ENCODE data around the gene KCNB1. TPM values are rescaled to one million over a fixed set of nuclear protein-coding genes. Genes with fewer than 3 reads are reported as not detected.
A peak's percentile ranks its signal among the peaks of the same experiment; 100 is the strongest.

KCNB1 gene
- total RNA-seq, 1 donor from 2014 or later: 0.98 TPM

DNA sequence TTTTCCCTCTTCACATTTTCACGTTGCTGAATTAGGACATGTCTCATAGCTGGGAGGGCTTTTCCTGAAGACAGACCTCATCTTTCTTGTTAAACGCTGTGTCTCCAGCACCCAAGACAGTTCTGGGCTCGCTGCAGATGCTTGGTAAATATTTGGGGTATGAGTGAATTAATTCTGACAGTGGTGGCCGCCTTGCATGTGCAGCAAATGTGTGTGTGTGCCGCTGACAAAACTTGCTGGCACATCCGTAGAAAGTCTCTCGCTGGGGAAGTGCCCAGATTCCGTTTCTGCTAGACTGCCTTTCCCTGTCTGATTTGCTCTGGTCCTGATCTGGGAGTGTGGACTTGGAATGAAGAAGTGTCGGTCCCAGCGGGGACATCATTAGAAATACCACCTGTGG lies 156.4 kb downstream of the KCNB1 start:
- Mint-ChIP-seq H3K4me1 (ENCODE audit: low read depth) (no peaks in the 10 kb centered on the region), H3K4me3 (ENCODE audit: low read depth) (no peak overlapping the region), H3K36me3 (ENCODE audit: insufficient read depth) (no peaks in the 10 kb centered on the region), H3K27ac (no peak overlapping the region), H3K9me3 (ENCODE audit: low read depth) (no peaks in the 10 kb centered on the region), H3K27me3 (peaks cover 55% of the 10 kb centered on the region)
- no peak for TF ChIP-seq CTCF (IDR thresholded peaks at IDR 0.05; ENCODE audit: unreplicated experiment)
- DNase-seq (ENCODE audit: low spot score, unreplicated experiment): no peak

DNA sequence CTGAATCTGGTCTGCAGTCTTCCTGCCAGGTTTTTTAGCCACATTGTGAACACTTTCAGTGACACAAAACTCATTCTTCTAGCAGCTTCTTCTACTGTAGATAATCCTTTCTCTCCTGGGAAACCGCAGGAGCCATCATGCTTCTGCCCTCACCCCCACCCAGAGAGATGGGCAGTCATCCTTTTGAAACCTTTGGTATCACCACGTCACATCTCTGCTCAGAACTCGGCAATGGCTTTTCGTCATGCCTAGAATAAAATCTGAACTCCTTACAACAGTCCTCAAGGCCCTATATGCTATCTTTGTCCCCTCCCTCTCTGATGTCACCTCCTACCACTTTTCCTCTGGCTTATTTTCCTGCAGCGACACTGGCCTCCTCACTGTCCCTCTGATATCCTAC lies 158.2 kb downstream of the KCNB1 start:
- Mint-ChIP-seq H3K36me3 (ENCODE audit: insufficient read depth) (no peaks in the 10 kb centered on the region), H3K27ac (no peak overlapping the region), H3K4me3 (ENCODE audit: low read depth) (no peak overlapping the region), H3K9me3 (ENCODE audit: low read depth) (no peaks in the 10 kb centered on the region), H3K27me3 (peaks cover 59% of the 10 kb centered on the region), H3K4me1 (ENCODE audit: low read depth) (no peaks in the 10 kb centered on the region)
- TF ChIP-seq CTCF (IDR thresholded peaks at IDR 0.05; ENCODE audit: unreplicated experiment): no peak
- DNase-seq (ENCODE audit: low spot score, unreplicated experiment): no peak

GRCh38 chr20:49323622-49324238 lies 158.7 kb downstream of the KCNB1 start:
- H3K27ac Mint-ChIP-seq: no peak overlapping the region

DNA sequence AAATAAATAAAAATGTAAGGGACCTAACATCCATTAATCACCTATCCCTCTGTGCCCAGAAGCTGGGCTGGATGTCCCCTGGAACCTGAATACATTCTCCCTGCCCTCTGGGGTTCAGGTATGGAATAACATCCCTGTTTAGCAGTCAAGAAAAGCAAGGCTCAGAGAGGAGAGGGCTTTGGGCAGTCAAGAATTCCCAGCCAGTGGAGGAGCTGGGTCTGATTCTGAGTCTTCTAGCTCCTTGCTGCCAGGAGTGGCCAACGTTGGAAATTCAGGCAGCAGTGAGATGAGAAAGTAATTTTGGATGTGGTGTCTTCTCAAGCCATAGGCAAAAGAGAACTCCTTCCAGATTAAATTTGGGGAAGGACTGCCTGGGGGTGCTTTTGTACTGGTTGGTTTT lies 162.0 kb downstream of the KCNB1 start:
- Mint-ChIP-seq H3K27ac (no peak overlapping the region), H3K9me3 (ENCODE audit: low read depth) (no peaks in the 10 kb centered on the region), H3K36me3 (ENCODE audit: insufficient read depth) (peaks cover 1% of the 10 kb centered on the region), H3K27me3 (peaks cover 77% of the 10 kb centered on the region), H3K4me3 (ENCODE audit: low read depth) (no peak overlapping the region), H3K4me1 (ENCODE audit: low read depth) (peaks cover 7% of the 10 kb centered on the region)
- no peak for DNase-seq (ENCODE audit: low spot score, unreplicated experiment)
- TF ChIP-seq CTCF (IDR thresholded peaks at IDR 0.05; ENCODE audit: unreplicated experiment): peak; percentile 36

More at GRCh38 chr20:49323622-49324238, 158.7 kb downstream of the KCNB1 start:
- H3K27me3 Mint-ChIP-seq: peaks cover 65% of the 10 kb centered on the region
- no peaks in the 10 kb centered on the region for H3K9me3 Mint-ChIP-seq (ENCODE audit: low read depth)
- DNase-seq (ENCODE audit: low spot score, unreplicated experiment): no peak
- no peak for TF ChIP-seq CTCF (IDR thresholded peaks at IDR 0.05; ENCODE audit: unreplicated experiment)
- peaks cover under 1% of the 10 kb centered on the region for H3K36me3 Mint-ChIP-seq (ENCODE audit: insufficient read depth)
- H3K4me1 Mint-ChIP-seq (ENCODE audit: low read depth): peaks cover 2% of the 10 kb centered on the region
- H3K4me3 Mint-ChIP-seq (ENCODE audit: low read depth): no peak overlapping the region

DNA sequence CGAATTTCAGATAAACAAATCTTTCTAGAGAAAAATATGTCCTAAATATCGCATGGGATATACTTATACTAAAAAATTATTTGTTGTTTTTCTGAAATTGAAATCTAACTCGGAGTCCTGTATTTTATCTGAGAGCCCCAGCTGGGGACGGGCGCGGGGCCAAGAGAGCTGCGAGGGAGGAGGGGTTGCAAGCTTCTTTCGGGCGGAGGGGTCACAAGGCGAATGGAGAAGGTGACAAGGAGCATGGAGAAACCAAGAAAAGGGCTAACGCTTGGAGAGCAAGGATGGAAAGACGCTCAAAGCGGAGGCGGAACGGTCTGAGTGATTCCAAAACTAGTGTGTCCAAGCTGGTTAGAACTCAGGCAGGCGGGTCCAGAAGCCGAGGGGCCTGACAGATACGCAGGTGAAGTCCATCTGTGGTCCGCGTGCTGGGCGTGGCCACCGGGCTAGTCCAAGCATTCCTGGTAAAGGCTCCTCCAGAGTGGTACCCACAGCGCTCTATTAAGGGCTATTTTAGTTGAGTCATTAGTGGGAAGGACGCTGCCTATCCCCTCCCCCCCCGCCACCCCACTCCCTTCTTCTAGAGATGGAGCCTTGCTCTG lies 163.2 kb downstream of the KCNB1 start:
- no peak for DNase-seq (ENCODE audit: low spot score, unreplicated experiment)
- no peak overlapping the region for H3K27ac Mint-ChIP-seq
- peaks cover 70% of the 10 kb centered on the region for H3K27me3 Mint-ChIP-seq

More for the DNA sequence above, 163.2 kb downstream of the KCNB1 start:
- Mint-ChIP-seq H3K9me3 (ENCODE audit: low read depth) (no peaks in the 10 kb centered on the region), H3K36me3 (ENCODE audit: insufficient read depth) (peaks cover 1% of the 10 kb centered on the region), H3K4me3 (ENCODE audit: low read depth) (peak overlapping the region; percentile 60), H3K4me1 (ENCODE audit: low read depth) (peaks cover 7% of the 10 kb centered on the region)
- no peak for TF ChIP-seq CTCF (IDR thresholded peaks at IDR 0.05; ENCODE audit: unreplicated experiment)

Measured in progenitor cell of endocrine pancreas (in vitro differentiated cells).